Parietal lobe (tissue), 2 donors: ENCODE measurements around the gene STARD8. TPM values are rescaled to one million over a fixed set of nuclear protein-coding genes. Genes with fewer than 3 reads are reported as not detected.

Source experiments
- small RNA-seq: library from RNA; depleted of rRNA; stranded (forward); fragments of <200 nt; gene quantifications from one replicate; pipeline ENCODE3, GENCODE V24; 2014; ENCODE audit warnings: low replicate concordance
- total RNA-seq: library from RNA; depleted of rRNA; stranded (reverse); fragments of >200 nt; gene quantifications from one replicate; pipeline ENCODE4 v1.2.3, GENCODE V29; 2014

STARD8 gene
- 2.2 TPM for total RNA-seq

GRCh38 chrX:68647156-68647957, at the start of gene STARD8:
TSS of gene STARD8 (plus strand) at chrX:68647666. CDS start at chrX:68647883, 217 bp downstream.

Small RNA genes within 50 kb of the gene (small RNA-seq; reads per million reads assigned to genes)
- gene COX6CP12: not detected

Other genes starting within 250 kb of the STARD8 start
- gene OPHN1, start 214.2 kb upstream of the STARD8 start, total RNA-seq: 57.9 TPM
- 26.6 TPM for gene YIPF6, start 148.6 kb upstream of the STARD8 start, total RNA-seq
- gene EFNB1, start 181.4 kb downstream of the STARD8 start, total RNA-seq: 24.7 TPM